BE2C (cell line): ENCODE measurements around the gene SSU72.

Source experiments
- DNase-seq: peaks from one replicate; pipeline ENCODE4 v3.0.0-alpha.2; 2020
- H3K27me3 ChIP-seq: fragments of 250-450 bp; sonication (Bioruptor Pico); 2 replicates; pipeline ENCODE4 v1.5.1; 2020; ENCODE audit warnings: mild to moderate bottlenecking
- H3K36me3 ChIP-seq: fragments of 250-450 bp; sonication (Bioruptor Pico); 2 replicates; pipeline ENCODE4 v1.5.1; 2020; ENCODE audit warnings: mild to moderate bottlenecking
- H3K4me1 ChIP-seq: fragments of 250-450 bp; sonication (Bioruptor Pico); 2 replicates; pipeline ENCODE4 v1.5.1; 2020
- H3K4me3 ChIP-seq: 2 replicates; pipeline ENCODE4 v1.5.1; 2011; ENCODE audit warnings: low read depth, low read length
- H3K9me3 ChIP-seq: fragments of 250-450 bp; sonication (Bioruptor Pico); 2 replicates; pipeline ENCODE4 v1.5.1; 2020
- TF ChIP-seq, protein P1 (sequence below): IDR thresholded peaks from 2 replicates; pipeline ENCODE4 v1.5.1; 2012; ENCODE audit warnings: mild to moderate bottlenecking, low read depth, low read length

The SSU72 gene

DNA sequence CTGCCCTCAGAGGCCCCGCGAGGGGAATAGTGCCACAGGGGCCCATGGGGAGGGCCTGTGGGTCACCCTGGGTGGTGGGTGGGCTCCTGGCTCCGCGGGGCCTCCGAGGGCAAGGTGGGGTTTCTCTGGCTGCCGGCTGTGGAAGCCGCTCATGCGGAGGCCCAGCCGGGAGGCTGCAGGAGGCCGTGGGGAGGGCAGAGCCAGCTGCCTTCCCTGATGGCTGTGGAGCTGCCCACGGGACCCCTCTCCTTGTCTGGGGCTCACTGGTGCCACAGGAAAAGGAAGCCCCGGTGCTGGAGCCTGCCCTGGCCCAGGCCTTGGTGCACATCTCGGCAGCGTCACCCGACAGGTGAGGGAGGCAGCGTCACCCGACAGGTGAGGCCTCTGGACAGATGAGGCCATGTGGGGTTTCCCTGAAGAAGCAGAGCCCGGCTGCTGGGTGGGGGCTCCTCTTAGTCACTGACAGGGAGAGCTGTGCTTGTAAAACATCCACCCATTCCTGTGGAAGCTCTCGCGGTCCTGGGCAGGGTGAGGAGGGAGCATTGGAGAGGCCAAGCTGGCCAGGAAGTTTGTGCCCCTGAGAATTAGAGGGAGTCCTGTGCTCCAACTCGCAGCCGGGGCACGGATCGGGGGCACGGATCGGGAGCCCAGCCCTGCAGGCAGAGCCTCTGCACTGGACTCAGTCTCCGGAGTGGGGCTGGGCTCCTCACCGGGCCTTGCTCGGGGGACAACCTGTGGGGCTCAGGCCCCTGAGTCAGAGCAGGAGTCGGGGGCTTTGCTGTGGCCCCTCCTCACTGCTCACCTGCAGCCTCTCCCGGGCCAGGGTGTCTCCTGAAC is 46.7 kb upstream of the SSU72 start:
- Histone ChIP-seq H3K36me3 (no peaks in the 10 kb centered on the region), H3K4me3 (no peak overlapping the region), H3K9me3 (no peaks in the 10 kb centered on the region), H3K4me1 (peaks cover 4% of the 10 kb centered on the region), H3K27me3 (no peaks in the 10 kb centered on the region)
- DNase-seq = no peak
- TF ChIP-seq, protein P1, sequence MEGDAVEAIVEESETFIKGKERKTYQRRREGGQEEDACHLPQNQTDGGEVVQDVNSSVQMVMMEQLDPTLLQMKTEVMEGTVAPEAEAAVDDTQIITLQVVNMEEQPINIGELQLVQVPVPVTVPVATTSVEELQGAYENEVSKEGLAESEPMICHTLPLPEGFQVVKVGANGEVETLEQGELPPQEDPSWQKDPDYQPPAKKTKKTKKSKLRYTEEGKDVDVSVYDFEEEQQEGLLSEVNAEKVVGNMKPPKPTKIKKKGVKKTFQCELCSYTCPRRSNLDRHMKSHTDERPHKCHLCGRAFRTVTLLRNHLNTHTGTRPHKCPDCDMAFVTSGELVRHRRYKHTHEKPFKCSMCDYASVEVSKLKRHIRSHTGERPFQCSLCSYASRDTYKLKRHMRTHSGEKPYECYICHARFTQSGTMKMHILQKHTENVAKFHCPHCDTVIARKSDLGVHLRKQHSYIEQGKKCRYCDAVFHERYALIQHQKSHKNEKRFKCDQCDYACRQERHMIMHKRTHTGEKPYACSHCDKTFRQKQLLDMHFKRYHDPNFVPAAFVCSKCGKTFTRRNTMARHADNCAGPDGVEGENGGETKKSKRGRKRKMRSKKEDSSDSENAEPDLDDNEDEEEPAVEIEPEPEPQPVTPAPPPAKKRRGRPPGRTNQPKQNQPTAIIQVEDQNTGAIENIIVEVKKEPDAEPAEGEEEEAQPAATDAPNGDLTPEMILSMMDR = no peak

DNA sequence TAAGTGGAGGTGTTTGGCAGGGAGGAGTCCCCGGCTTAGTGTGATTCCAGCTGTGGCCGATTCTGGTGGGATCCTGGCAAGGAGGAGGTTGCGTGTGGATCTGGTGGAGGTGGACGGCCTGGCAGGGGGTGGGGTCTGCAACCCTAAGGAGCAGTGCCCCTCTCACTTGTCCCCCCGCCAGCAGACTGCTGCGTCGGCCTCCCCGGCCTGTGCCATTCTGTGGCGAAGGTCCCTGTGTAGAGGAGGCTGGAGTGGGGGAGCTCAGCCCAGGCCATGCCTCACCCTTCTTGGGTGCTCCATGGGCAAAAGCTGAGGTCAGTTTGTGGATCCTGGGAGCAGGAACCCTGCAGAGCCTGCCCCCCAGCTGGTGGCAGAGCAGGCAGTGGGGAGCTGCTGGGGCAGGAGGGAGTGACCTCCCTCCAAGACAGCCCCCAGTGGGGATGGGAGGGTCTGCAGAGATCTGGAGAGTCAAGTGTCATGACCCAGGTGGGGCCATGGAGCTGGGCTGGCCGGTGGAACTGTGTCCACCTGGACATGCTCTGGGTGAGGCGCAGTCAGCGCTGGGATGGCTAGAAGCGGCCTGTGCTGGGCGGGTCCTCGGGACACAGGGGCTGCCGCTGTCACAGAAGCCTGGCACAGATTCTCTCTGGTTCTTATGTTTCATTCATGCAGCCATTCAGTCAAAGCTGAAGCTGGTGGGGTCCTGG is 45.9 kb upstream of the SSU72 start:
- Histone ChIP-seq H3K36me3 (no peaks in the 10 kb centered on the region), H3K9me3 (no peaks in the 10 kb centered on the region), H3K4me3 (no peak overlapping the region), H3K27me3 (no peaks in the 10 kb centered on the region), H3K4me1 (peaks cover 4% of the 10 kb centered on the region)
- TF ChIP-seq, protein P1 = no peak
- no peak for DNase-seq

DNA sequence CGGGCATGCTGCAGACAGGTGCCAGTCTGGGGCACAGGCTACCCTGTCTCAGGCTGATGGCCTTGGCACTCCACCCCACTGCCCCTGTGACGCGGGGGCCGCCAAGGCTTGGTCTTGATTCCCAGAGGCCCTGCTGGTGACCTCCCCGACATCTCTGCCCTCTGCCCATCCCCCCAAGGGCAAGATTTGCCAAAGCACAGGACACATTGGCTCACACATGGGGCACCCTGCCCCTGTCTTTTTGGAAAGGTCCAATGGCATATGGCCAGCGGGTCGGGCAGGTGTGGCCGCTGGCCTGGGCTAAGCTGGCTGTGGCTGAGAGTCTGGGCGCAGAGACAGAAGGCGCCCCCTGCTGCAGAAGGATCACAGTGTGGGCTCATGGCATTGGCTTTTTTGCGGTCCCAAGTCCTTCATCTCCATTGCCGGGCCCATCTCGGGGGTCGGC is 45.3 kb upstream of the SSU72 start:
- no peaks in the 10 kb centered on the region for H3K36me3 ChIP-seq
- DNase-seq = peak; percentile 55
- H3K4me1 ChIP-seq = no peaks in the 10 kb centered on the region; the same call in 1 of the 2 replicates
- no peaks in the 10 kb centered on the region for H3K9me3 ChIP-seq
- H3K27me3 ChIP-seq = no peaks in the 10 kb centered on the region
- H3K4me3 ChIP-seq = no peak overlapping the region
- TF ChIP-seq, protein P1 = peak; percentile 55

DNA sequence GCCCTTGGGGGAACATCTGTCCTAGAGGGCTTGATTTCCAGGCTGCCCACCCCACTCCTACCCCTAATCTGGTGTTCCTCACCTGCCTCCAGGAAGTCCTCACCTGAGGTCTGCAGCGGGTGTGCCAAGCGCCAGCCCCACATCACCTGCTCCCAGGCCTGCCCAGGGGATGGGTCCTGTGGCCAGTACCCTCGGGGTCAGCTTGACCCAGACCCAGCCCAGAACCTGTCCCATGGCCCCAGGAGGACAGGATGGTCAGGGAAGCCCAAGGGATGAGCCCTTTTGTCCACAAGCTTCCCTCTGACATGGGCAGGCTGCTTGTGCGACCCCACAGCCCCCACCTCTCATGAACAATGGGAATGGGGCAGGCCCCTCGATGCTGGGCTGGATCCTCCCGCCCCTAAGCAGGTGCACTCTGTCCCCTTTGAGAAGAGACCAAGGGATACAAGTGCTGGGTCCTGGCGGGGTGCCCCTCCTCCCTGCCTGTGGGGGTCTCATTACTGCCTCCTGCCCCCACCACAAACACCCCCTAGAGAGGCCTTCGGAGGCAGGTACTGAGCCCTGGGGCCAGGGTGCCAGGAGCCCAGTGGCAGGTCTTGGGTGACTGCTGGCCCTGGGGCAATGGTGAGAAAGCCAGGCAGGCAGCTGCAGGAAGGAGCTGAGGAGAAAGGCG is 43.9 kb upstream of the SSU72 start:
- Histone ChIP-seq H3K27me3 (no peaks in the 10 kb centered on the region), H3K4me3 (no peak overlapping the region), H3K4me1 (no peaks in the 10 kb centered on the region), H3K9me3 (no peaks in the 10 kb centered on the region), H3K36me3 (no peaks in the 10 kb centered on the region)
- no peak for DNase-seq
- TF ChIP-seq, protein P1 = no peak

DNA sequence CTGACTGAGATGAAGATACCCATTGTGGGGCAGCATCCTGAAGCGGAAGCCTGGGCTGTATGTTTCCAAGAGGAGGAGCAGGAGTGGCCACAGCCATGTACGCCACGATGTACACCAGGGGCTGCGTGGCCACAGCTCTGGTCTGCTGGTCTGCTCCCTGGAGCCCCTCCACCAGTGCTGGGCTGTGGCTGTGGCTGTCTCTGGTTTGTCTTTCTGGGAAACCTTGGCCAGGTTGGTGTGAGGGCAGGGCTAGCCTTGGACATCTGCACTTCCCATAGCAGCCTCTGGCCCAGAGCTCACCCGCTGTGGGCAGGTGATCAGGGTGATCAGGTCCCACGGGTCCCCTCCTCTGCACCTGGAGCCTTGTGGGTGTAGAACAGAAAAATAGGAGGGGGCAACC is 43.3 kb upstream of the SSU72 start:
- no peak for DNase-seq
- no peaks in the 10 kb centered on the region for H3K4me1 ChIP-seq
- no peaks in the 10 kb centered on the region for H3K9me3 ChIP-seq
- H3K36me3 ChIP-seq = no peaks in the 10 kb centered on the region
- TF ChIP-seq, protein P1 = no peak
- H3K27me3 ChIP-seq = no peaks in the 10 kb centered on the region
- no peak overlapping the region for H3K4me3 ChIP-seq

DNA sequence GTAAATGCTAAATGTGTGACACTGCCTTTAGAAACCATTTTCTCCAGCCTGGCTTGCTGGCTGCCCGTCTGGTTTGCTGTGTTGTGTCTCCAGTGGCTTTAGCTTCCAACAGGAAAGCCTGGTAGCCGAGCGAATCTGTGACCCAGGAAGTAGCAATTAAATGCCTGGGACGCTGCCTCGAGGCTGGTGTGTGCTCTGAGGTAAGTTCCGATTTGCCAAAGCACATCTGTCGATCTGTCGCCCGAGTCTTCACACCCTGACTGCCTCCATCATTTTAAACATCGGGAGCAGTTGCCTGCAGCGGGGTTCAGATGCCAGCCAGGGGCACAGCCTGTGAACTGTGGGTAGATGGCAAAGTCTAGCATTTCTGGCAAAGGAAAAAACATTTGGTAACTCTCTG is 42.9 kb upstream of the SSU72 start:
- TF ChIP-seq, protein P1 = no peak
- DNase-seq = no peak
- Histone ChIP-seq H3K36me3 (no peaks in the 10 kb centered on the region), H3K4me1 (no peaks in the 10 kb centered on the region), H3K4me3 (no peak overlapping the region), H3K27me3 (no peaks in the 10 kb centered on the region), H3K9me3 (no peaks in the 10 kb centered on the region)
